KBM-7 (cell line): ENCODE measurements around the gene RAD9A.

ENCODE experiments used
- DNase-seq: peaks from one replicate; pipeline ENCODE4 v3.0.0-alpha.2; 2015
- in situ Hi-C: fragments of 300-500 bp; cut with MboI; formaldehyde crosslinking; loops from 2 replicates; pipeline ENCODE4 v1.14.3; 2020; ENCODE audit warnings: low sequenced_read_pairs, low pct_unique_long_range_greater_than_20kb, mixed read lengths

RAD9A gene

DNA sequence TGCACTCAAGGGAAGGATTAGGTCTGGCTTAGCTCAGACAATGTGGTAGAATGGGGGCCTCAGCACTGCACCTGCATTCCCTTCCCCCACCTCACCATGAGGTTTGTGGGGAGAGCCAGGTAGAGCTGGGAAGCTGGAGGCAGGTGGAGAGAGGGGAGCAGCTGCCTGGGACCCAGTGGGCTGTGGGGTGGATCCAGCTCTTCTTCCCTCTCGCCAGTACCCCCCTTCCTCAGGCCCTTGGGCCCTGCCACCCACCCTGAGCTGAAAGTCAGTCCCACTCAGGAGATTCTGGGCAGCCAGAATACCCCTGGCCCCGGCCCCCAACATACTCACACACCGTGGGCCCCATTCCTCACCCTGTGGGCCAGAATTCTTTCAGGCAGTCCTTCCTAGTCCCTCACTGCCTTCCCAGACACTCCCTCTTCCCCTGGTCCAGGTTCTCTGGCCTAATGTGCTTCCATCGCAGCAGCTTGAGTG lies 35.4 kb upstream of the RAD9A start:
- in situ Hi-C loops: no loop called here
- DNase-seq: no peak

DNA sequence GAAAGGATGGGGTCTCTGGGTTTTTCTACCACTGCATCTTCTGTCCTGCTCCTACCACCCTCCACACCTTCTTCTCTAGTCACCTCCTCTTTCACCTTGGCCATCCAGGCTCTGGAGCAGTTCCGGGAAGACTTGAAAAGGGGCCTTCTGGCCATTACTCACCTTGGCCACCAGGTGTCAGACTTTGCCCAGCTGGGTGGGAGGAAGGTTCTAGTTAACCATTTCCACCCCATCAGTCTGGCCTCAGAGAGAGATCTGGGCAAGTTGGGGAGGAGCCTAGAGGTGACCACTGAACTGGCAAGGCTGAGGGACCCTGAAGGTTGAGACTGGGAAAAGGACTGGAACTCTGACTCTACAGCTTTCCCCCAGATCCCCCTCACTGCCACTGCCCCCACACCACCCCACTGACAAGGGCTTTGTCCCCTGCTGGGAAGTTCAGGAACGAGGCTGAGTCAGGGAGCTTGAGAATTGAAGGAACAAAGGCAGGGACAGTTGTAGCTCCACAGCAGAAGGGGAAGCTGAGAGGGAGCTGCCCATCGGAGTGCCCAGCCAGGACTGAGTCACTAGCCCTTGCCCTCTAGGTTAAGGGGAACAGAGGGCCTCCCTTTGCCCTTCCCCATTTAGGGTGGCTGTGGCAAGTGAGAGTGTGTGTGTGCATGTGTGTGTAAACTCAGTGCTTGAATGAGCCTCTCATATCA lies 34.8 kb upstream of the RAD9A start:
- DNase-seq: peak; percentile 80
- in situ Hi-C loops: no loop called here

DNA sequence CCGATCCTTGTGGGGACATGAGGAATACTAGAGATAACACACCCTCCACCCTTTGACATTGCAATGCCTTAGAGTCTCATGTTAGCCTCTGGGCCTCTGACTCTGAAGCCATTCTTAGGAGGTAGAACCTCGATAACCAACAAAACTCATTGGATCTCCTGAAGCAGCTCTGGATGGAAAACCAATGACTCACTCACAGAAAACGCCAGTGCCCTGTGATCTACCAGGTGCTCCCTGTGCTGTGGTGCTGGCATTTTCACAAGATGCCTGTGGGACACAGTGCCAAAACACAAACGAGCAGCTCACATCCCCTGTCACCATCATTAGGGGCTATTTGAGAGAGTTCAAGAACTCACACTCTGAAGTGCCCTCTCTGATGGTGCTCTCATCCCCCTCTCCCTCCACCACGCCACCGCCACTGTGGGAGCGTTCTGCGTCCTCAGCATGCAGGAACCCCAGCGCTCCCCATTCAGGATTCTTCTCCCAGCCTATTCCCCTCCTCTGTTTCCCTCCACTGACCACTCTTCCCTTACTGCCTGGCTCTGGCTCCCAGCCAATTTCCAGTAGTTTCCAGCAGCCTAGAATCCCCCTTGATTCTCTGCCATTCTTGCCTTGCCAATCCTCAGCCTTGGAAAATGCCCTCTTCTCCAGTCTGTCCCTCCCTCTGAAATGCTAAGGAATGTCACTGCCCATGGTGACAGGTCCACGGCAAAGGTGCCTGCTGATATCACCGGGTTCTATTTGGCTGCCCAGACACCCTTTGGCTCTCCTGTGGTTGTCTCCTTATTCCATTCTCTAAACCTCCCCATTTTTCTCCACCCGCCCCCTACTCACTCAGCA lies 33.7 kb upstream of the RAD9A start:
- in situ Hi-C loops: no loop called here
- DNase-seq: no peak

DNA sequence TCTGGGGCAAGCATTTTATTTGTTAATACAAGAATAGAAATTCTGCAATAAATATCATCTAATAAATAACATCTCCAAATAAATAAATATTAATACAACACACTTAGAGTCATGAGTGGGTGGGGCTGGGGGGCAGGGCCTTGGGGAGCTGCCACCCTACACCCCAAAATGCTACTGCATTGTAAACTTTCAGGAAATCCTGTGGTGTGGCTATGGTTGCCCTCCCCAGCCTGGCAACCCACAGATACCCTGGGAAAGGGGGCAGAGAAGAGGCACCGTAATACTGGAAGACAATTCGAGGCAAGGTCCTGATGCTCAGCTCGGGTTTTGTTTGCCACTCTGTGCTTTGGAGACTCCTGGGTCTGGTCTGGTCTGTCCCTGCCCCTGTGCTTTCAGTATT lies 27.6 kb upstream of the RAD9A start:
- DNase-seq: no peak
- in situ Hi-C loops: no loop called here

DNA sequence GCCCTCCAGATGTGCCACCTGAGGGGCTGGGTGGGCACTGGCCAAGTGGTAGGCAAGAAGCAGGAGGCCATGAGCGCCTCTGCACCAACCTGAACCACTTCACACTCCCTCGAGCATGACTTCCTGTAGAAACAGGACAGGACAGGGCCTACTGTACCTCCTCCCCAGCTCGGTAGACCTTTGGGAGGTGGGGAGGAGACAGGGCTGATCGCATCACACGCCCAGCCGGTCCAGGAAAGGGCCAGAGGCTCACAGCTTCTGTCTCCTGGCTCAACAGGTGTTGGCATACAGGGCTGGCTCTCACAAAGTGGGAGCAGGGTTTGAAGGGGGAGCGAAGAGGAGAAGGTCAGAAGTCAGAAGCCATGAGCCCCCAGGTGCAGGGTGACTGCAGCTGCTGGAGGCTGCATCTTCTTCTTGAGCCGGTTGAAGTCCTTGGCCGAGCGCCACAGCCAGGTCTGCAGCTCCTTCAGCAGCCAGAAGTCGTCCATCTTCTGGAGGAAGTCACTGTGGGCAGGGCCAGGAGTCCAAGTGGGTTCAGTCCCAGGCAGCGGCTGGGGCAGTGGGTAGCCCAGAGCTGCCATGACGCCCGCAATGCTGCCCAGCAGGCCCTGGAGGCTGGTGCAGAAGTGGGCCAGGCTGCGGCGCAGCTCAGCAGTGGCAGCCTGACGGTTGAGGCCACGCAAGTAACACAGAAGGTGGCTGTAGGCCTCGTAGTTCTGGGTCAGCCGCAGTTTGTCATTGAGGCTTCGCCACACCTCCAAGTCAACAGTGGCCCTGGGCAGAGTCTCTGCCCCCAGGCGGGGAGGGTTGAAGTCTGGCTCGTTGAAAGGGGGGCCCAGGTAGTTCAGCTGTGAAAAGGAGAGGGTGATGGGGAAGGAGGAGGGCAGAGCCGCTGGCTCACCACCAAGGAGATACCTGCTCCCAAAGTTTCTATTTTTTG lies 26.7 kb upstream of the RAD9A start:
- in situ Hi-C loops: no loop called here
- DNase-seq: no peak

DNA sequence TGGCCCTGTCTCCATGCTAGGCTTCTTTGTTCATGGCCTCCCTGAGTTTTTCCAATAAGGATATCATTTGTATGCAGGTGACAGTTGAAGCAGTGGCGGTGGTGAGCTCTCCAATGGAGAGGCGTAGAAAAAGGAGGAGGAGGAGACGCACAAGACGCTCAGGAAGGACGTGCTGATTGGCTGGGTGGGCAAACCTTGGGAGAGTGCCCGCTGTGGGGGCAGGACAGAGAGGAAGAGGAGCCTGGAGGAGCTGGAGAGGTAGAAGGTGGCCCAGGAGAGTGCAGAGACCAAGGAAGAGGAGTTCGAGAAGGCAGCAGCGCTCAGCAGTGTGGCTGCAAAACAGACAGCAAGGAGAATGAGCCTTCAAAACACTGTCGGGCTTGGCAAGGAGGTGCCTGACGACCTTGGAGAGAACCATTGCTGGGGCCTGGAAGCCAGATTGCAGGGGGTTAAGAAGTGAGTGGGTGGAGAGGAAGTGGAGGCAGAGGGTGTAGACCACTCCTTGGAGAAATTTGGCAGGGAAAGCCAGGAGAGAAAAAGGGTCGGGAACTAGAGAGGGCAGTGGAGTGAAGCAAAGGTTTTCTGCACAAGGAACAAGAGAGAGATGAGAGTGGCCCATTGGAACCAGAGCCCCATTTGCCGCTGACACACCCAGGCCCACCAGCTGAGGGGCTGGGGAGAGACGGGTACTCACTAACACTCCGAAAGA lies 25.9 kb upstream of the RAD9A start:
- in situ Hi-C loops: no loop called here
- no peak for DNase-seq

DNA sequence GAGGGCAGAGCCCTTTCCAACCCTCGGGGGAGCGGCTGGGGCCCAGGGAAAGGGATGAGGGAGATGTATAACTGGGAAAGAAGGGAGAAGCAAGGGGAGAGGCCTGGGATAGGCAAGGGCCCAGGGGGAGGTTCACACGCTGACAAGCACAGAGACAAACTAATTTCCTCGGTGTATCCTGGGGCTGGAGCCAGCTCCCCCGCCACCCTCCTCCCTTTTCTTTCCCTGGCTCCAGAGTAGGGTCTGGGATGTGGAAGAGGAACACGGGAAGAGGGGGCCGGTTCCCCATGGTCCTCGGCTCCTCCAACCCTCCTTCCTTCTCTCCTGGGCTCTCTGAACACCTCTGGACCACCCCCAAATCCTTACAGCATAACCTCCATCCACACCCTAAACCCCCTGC lies 25.2 kb upstream of the RAD9A start:
- in situ Hi-C loops: no loop called here
- no peak for DNase-seq

DNA sequence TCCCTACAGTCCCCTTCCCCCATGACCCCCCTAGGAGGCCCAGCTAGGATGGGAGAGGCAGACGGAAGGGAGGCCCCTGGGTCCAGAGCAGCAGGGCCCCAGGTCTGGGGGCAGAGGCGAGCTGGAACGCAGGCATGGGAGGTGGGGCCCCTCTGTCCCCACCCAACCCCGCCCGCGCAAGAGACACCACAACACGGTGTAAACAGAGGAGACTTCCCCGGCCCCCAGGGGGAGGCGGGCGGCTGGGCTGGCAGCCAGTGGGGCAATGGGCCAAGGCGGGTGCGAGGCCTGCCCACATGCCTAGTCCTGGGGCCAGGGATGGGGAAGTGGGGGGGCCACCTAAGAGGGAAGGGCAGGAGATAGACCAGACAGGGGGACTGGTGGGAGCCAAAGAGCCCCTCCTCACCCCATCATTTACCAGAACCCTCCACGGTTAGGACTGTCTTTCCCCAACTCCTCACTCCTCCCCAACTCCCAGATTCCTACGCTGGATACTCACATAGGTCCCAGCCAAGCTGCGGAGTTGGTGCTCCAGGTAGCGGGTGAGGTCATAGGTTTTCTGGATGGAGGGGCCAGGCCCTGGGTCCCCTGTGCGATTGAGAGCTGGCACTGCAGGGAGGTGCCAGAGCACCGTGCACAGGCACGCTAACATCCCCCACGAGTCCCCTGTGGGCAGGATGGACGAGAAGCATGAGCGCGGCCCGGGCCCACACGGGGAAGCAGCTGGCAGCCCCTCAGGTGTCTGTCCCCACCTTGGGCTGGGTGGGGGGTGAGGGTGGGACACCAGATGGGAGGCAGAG lies 24.6 kb upstream of the RAD9A start:
- in situ Hi-C loops: no loop called here
- no peak for DNase-seq

DNA sequence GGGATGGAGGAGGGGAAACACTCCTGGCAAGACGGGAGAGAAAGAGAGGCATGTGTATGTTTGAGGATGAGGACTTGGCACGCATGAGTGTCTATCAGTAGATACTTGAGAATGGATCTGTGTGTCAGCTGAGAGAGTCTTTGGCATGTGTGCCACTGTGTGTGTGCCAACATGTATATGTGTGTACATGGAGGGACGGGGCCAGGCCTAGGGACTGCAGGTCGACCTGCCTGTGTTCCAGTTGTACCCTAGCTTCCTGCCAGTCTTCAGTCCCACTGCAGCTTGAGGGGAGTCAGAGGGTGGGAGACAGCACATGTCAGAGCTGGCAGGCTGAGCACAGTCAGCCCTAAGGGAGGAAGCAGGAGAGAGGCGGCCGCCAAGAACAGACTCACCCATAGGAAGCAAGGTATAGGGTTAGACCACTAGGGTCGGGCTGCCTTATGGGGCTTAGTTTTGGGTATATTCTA lies 24.0 kb upstream of the RAD9A start:
- DNase-seq: no peak
- in situ Hi-C loops: no loop called here

DNA sequence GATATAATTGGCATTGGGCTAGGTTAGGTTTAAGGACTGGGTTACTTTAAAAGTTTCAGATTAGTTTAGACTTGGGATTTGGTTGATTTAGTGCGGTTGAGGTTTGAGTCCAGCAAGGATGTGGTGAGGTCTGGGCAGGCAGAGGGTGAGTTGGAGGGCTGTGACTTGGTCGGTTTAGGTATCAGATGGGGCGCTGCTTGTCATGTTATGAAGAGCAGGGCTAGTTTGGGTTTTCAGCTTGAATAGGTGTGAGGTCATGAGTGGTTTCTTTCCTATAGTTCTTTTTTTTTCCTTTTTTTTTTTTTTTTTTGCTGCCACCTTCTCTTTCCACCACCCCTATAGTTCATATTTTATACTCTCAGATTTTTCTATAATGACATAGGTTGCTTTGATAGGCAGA lies 23.2 kb upstream of the RAD9A start:
- no peak for DNase-seq
- in situ Hi-C loops: no loop called here

DNA sequence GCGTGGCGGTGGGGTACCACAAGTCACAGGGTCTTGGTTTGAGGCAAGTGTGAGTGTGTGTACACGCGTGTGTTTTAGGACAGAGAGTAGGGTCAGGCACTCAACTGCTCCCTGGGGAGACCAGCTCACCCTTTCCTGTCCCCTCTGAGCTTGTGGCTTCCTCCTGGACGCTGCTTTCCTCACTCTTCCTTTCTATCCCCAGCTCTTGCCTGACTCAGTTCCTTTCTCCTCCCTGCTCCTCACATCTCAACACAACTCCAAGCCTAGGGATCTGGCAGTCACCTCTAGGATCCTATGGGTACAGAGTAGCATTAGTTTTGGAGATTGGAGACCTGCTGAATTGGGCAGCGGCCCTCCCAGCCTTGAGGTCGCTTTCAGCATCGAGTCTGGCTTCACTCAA lies 22.5 kb upstream of the RAD9A start:
- DNase-seq: no peak

DNA sequence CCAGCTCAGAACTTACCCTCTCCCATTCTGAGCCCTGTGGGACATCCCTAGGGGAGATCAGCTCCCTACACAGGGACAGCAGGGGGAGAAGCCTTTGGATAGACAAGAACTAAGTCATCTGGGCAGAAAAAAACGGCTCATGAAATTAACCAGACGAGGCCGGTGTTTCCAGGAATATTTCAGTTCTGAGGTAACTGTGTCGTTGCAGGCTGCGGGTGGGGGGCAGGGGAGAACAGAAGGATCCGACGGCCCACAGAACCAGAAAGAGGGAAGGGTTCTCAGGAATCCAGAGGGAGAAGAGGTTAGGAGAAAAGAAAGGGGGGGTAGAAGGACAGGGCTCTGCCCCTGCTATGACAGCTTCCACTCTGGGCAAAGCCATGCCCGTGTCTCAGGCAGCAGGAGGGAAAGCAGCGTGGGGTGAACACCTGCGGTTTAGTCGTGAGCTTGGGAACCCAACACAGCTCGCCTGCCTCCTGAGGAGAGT lies 21.9 kb upstream of the RAD9A start:
- in situ Hi-C loops: no loop called here
- DNase-seq: no peak

More for the DNA sequence above, 22.5 kb upstream of the RAD9A start:
- in situ Hi-C loops: no loop called here

DNA sequence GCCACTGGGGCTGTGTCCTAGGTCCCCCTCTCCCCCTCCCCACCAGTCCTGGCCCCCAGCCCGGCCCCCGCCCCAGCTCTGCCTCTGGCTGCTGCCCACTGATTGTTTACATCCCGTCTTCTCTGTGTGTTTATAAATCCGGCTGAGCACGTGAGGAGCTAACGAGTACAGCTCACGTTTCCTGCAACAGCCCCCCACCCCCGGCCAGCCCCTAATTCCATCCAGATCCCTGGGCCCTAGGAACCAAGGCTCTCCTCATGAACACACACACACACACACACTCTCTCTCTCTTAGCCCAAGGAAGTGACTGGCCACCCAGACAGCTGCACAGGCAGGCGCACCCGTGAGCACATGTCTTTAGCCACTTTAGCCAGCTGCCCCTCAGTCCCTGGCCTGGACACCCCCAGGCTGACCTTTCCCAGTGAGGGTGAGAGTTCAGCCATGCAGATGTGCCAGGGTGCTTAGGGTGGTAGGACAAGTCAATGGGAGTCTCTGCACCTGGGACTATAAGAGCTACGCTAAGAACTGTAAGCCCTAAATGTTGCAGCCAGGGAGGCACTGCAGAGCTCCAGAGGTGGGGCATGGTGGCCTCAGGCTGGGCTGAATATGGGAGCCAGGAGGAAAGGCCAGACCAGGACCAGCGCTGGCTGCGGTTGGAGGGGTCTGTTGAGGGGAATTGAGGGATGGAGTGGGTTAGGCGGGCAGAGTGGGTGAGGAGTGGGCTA lies 21.3 kb upstream of the RAD9A start:
- in situ Hi-C loops: no loop called here
- DNase-seq: no peak

DNA sequence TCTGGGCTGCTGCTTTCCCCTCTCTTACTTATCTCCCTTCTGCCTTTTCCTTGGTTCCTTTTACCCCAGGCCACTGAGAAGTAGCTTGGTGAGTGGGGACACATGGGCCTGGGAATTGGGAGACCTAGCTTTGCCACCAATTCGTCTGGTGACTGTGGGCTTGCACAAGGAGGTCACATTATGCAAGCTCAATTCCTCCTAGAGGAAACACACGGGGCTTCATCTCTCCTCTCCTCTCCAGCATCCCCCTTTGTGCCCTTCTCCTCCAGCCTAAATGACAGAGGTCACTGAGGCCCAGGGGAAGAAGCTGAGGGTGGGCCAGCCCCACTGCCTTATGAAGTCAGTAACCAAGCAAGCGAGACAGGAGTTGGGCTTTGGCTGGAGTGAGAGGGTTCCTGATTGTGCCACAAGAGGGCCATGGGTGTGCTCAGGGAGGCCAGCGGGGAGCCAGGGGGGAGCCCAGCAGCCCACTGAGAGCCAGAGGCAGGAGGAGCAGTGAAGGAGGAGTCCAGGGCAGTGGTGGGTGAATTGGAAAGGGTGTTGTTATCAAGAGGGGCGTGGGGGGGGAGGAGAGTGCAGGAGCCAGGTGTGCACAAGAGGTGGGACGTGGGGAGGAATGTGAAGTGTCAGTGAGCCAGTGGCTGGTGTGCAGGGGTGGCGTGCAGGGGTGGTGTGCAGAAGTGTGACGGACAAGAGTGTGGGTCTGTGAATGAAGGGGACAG lies 20.4 kb upstream of the RAD9A start:
- in situ Hi-C loops: no loop called here
- DNase-seq: peak; percentile 61

DNA sequence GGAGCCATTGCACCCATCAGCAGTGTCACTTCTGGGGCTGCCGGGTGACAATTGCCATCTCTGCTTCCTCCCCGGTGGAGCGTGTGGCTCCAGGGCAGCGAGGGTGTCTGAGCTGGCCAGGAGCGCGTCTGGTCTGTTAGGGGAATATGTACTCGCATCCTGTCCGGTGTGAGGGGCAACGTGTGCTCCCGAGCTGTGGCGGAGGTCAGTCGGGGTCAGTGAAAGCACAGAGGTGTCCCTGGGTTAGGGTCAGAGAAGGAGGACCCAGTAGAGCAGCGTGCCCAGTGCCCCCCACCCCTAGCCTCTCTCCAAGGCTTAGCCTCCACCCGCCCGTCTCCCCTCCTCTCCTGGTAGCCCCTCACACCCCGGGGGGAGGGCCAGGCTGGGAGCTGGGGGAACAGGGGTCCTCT lies 19.9 kb upstream of the RAD9A start:
- no peak for DNase-seq
- in situ Hi-C loops: no loop called here

DNA sequence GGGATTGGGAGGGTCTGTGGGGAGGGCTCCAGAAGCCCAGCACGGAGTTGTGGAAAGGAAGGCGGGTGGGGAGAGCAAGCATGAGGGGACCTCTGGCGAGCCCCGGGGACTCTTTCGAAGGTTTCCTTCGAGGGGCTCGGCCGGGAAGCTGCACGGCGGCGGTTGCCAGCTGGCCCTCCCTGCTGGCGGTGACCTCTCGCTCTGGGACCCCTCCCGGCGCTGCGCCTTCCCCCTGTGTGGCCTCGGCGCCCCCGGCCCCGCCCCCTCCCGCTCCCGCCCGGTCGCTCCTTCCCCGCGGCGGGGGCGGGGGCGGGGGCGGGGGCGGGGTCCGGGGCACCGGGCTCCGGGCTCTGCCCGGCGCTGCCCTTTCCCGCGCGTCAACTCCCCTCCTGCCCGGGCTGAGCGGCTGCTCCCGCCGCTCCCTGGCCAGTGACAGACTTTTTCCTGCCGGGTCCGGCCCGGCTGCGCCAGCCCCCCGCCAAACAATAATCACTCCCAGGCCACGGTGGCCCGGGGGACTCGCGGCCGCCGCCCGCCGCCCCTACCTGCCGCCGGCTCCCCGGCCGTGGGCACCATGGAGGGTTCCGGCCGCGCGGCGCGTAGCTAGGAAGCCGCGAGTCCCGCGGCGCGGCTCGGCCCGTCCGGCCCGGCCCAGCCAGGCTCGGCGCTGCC lies 19.3 kb upstream of the RAD9A start:
- DNase-seq: no peak

More for the DNA sequence above, 19.3 kb upstream of the RAD9A start:
- in situ Hi-C loops: no loop called here
